Transverse colon (tissue), 4 donors: Measurements from ENCODE around the gene TPK1.

Experiments used
- CTCF ChIP-seq, 5 experiments: fragments of 200-600 bp in 3 of 5; fragments of 450-650 bp in 2 of 5; sonication (generic) in 3 of 5; IDR thresholded peaks; 1 replicate in 2 of 5; 2 replicates in 3 of 5; pipeline ENCODE4 v1.5.1; 2016 to 2017; ENCODE audit warnings: antibody characterized with exemption in 5 of 5, inconsistent platforms in 3 of 5, mild to moderate bottlenecking in 2 of 5, moderate library complexity in 1 of 5
- POLR2AphosphoS5 ChIP-seq, 3 donors: sonication (generic); formaldehyde crosslinking; IDR thresholded peaks; one replicate each; pipeline ENCODE4 v1.6.1; 2016; ENCODE audit warnings: antibody characterized with exemption in 3 of 3

GRCh38 chr7:144729226-144729625 lies 106.6 kb downstream of the TPK1 start:
- TF ChIP-seq POLR2AphosphoS5 (IDR thresholded peaks at IDR 0.05): no peak
- TF ChIP-seq CTCF (IDR thresholded peaks at IDR 0.05): no peak
